ENCODE results near the gene HDAC4. TPM values are rescaled to one million over a fixed set of nuclear protein-coding genes. Genes with fewer than 3 reads are reported as not detected.

HDAC4 gene
- total and polyA plus RNA-seq, 4 donors, result 2.9 to 37.2 (median 4.4) TPM

- WGBS, result 89% methylated on average over 22 of the region's 24 CpGs
- Histone ChIP-seq H3K4me1 (ENCODE audit: control insufficient read depth in 4 of 4, insufficient read depth in 4 of 4, low read length in 3 of 4) (peaks cover 0 to 9% (median 6%) of the 10 kb centered on the region in 4 donors), H3K27me3 (ENCODE audit: control insufficient read depth in 4 of 4, insufficient read depth in 4 of 4, low read length in 3 of 4) (no peaks in the 10 kb centered on the region), H3K9ac (ENCODE audit: low read depth in 1 of 2, low read length in 2 of 2) (no peak overlapping the region), H3K27ac (ENCODE audit: low read depth in 1 of 2, low read length in 2 of 2) (no peak overlapping the region), H3K9me3 (ENCODE audit: control insufficient read depth in 4 of 4, low read length in 3 of 4) (no peaks in the 10 kb centered on the region), H3K4me3 (ENCODE audit: low read depth in 1 of 3, low read length in 3 of 3) (no peak overlapping the region), H3K36me3 (ENCODE audit: control insufficient read depth in 4 of 4, insufficient read depth in 3 of 4, low read depth in 1 of 4, low read length in 3 of 4) (no peaks in the 10 kb centered on the region)
- TF ChIP-seq ZBTB33 (IDR thresholded peaks at IDR 0.05), result no peak
- TF ChIP-seq HNF4A (conservative IDR thresholded peaks at IDR 0.05), result no peak
- no peak for TF ChIP-seq SP1 (IDR thresholded peaks at IDR 0.05)
- TF ChIP-seq GABPA (IDR thresholded peaks at IDR 0.05 in 1 of 2, conservative IDR thresholded peaks at IDR 0.05 in 1 of 2), result no peak
- TF ChIP-seq JUND (IDR thresholded peaks at IDR 0.05), result no peak
- no peak for TF ChIP-seq EGR1 (IDR thresholded peaks at IDR 0.05; ENCODE audit: low read depth in 2 of 2)
- TF ChIP-seq ATF3 (IDR thresholded peaks at IDR 0.05), result no peak
- TF ChIP-seq CTCF (IDR thresholded peaks at IDR 0.05; ENCODE audit: low read depth, low read length, missing input control), result no peak
- TF ChIP-seq FOXA2 (IDR thresholded peaks at IDR 0.05), result no peak
- no peak for TF ChIP-seq MAX (IDR thresholded peaks at IDR 0.05)
- TF ChIP-seq RXRA (IDR thresholded peaks at IDR 0.05), result no peak
- TF ChIP-seq TAF1 (conservative IDR thresholded peaks at IDR 0.05), result no peak
- TF ChIP-seq NR2F2 (IDR thresholded peaks at IDR 0.05), result no peak
- no peak for TF ChIP-seq YY1 (IDR thresholded peaks at IDR 0.05)
- TF ChIP-seq HNF4G (IDR thresholded peaks at IDR 0.05), result no peak
- no peak for DNase-seq (ENCODE audit: low spot score)
Measured at GRCh38 chr2:239391286-239392071, 9.3 kb downstream of the HDAC4 start.

GRCh38 chr2:239390546-239391285 is 10.1 kb downstream of the HDAC4 start:
- Histone ChIP-seq H3K36me3 (ENCODE audit: control insufficient read depth in 4 of 4, insufficient read depth in 3 of 4, low read depth in 1 of 4, low read length in 3 of 4) (no peaks in the 10 kb centered on the region), H3K27ac (ENCODE audit: low read depth in 1 of 2, low read length in 2 of 2) (no peak overlapping the region), H3K4me3 (ENCODE audit: low read depth in 1 of 3, low read length in 3 of 3) (no peak overlapping the region), H3K9ac (ENCODE audit: low read depth in 1 of 2, low read length in 2 of 2) (no peak overlapping the region), H3K9me3 (ENCODE audit: control insufficient read depth in 4 of 4, low read length in 3 of 4) (no peaks in the 10 kb centered on the region), H3K27me3 (ENCODE audit: control insufficient read depth in 4 of 4, insufficient read depth in 4 of 4, low read length in 3 of 4) (no peaks in the 10 kb centered on the region), H3K4me1 (ENCODE audit: control insufficient read depth in 4 of 4, insufficient read depth in 4 of 4, low read length in 3 of 4) (peaks cover 0 to 9% (median 6%) of the 10 kb centered on the region in 4 donors)
- no peak for TF ChIP-seq YY1 (IDR thresholded peaks at IDR 0.05)
- TF ChIP-seq RAD21 (IDR thresholded peaks at IDR 0.05), result no peak
- TF ChIP-seq FOXA1 (IDR thresholded peaks at IDR 0.05), result no peak
- TF ChIP-seq ZBTB33 (IDR thresholded peaks at IDR 0.05), result no peak
- no peak for TF ChIP-seq EGR1 (IDR thresholded peaks at IDR 0.05; ENCODE audit: low read depth in 2 of 2)
- TF ChIP-seq GABPA (IDR thresholded peaks at IDR 0.05 in 1 of 2, conservative IDR thresholded peaks at IDR 0.05 in 1 of 2), result no peak
- no peak for TF ChIP-seq TAF1 (conservative IDR thresholded peaks at IDR 0.05)
- no peak for TF ChIP-seq HNF4A (conservative IDR thresholded peaks at IDR 0.05)
- TF ChIP-seq RXRA (IDR thresholded peaks at IDR 0.05), result no peak
- TF ChIP-seq, protein P1, sequence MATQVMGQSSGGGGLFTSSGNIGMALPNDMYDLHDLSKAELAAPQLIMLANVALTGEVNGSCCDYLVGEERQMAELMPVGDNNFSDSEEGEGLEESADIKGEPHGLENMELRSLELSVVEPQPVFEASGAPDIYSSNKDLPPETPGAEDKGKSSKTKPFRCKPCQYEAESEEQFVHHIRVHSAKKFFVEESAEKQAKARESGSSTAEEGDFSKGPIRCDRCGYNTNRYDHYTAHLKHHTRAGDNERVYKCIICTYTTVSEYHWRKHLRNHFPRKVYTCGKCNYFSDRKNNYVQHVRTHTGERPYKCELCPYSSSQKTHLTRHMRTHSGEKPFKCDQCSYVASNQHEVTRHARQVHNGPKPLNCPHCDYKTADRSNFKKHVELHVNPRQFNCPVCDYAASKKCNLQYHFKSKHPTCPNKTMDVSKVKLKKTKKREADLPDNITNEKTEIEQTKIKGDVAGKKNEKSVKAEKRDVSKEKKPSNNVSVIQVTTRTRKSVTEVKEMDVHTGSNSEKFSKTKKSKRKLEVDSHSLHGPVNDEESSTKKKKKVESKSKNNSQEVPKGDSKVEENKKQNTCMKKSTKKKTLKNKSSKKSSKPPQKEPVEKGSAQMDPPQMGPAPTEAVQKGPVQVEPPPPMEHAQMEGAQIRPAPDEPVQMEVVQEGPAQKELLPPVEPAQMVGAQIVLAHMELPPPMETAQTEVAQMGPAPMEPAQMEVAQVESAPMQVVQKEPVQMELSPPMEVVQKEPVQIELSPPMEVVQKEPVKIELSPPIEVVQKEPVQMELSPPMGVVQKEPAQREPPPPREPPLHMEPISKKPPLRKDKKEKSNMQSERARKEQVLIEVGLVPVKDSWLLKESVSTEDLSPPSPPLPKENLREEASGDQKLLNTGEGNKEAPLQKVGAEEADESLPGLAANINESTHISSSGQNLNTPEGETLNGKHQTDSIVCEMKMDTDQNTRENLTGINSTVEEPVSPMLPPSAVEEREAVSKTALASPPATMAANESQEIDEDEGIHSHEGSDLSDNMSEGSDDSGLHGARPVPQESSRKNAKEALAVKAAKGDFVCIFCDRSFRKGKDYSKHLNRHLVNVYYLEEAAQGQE (IDR thresholded peaks at IDR 0.05), result no peak
- TF ChIP-seq ATF3 (IDR thresholded peaks at IDR 0.05), result no peak
- DNase-seq (ENCODE audit: low spot score), result no peak
- 97% methylated on average over 26 of the region's 26 CpGs for WGBS
